ENCODE data around the gene ARHGEF2.

The ARHGEF2 gene

DNA sequence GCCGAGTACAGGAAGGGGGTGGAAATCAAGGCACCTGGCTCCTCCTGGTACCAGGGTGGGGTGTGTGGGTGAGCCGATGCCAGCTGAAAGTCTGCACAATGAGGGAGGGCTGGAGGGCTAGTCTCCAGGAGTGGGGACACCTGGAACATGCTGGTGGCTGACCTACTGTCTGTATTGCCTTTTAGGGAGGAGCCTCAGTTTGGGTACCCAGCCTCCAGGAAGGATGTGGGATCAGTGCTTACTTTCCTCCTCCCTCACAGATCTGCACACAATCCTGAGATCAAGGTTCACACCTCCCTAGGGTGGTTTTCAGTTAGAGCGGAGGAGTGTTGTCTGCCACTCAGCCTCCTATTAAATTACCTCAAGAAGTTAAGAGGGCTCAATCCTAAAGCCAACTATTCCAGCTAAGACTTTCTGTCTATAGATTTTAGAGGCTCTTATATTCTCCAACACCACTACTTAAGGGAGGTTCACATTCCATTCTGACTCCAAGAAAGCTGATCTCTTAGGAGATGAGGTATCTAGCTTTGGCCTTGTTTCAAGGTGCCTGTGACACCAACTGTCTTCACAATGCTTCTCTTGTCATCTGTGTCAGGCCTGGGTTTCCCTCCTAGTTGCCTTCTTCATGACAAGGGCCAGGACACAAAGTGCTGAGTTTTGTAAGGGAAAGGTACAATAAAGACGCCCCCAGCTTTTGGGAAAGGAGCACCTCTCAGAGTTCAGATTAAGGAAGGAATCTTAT, 26.7 kb upstream of the ARHGEF2 start:
- no peak overlapping the region for H3K9ac ChIP-seq (ENCODE audit: low read depth, low read length, poor library complexity)
- WGBS, 2 donors (ENCODE audit: extremely low coverage in 2 of 2, insufficient read length in 2 of 2, insufficient replicate concordance in 1 of 2), result no CpG with 5 or more reads among the region's 4 CpGs

DNA sequence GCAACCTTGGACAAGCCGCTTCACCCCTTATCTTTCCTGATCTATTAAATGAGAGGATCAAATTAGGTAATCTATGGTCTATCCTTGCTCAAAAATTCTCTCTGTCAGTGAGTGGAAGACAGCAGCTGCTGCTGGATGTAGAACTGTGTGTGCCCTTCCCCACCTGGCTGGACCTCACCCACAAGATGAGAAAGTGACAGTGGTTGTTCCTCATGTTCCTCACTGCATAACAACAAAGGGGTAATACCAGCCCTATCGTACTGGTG, 25.5 kb upstream of the ARHGEF2 start:
- Histone ChIP-seq H4K91ac (ENCODE audit: low read depth, low read length, poor library complexity) (no peak overlapping the region), H3K9ac (ENCODE audit: low read depth, low read length, poor library complexity) (no peak overlapping the region), H2AK5ac (ENCODE audit: low read depth, low read length) (peak overlapping the region; percentile 91), H3K23ac (ENCODE audit: low read depth, low read length, poor library complexity) (no peak overlapping the region), H3K4me3 (ENCODE audit: low read length in 2 of 2) (no peak overlapping the region), H3K18ac (ENCODE audit: low read length) (no peak overlapping the region), H4K8ac (ENCODE audit: low read depth, low read length) (no peak overlapping the region), H3K79me1 (ENCODE audit: low read depth, low read length) (no peaks in the 10 kb centered on the region), H2BK12ac (ENCODE audit: low read length) (no peak overlapping the region), H3K27me3 (ENCODE audit: control insufficient read depth in 3 of 3, insufficient read depth in 3 of 3, low read depth in 1 of 3, low read length in 3 of 3) (no peaks in the 10 kb centered on the region), H3K4me1 (ENCODE audit: control insufficient read depth in 2 of 2, insufficient read depth in 1 of 2, low read depth in 1 of 2, low read length in 2 of 2) (peaks cover under 1 to 19% of the 10 kb centered on the region in 2 donors), H3K9me3 (replicated peaks in 1 of 2; ENCODE audit: control insufficient read depth in 2 of 2, insufficient read depth in 1 of 2, low read depth in 1 of 2, low read length in 2 of 2) (no peaks in the 10 kb centered on the region), H3K36me3 (replicated peaks in 1 of 2; ENCODE audit: control insufficient read depth in 2 of 2, insufficient read depth in 2 of 2, low read length in 2 of 2) (peaks cover 2 to 16% of the 10 kb centered on the region in 2 donors), H2BK120ac (ENCODE audit: low read depth, low read length) (no peak overlapping the region), H3K14ac (ENCODE audit: low read length) (no peak overlapping the region), H2AFZ (ENCODE audit: low read length) (no peak overlapping the region), H2BK15ac (ENCODE audit: low read length) (peak overlapping the region; percentile 54), H3K4me2 (ENCODE audit: insufficient read depth, low read length, poor library complexity, severe bottlenecking) (no peak overlapping the region), H2BK5ac (ENCODE audit: low read length) (no peak overlapping the region), H3K27ac (replicated peaks; ENCODE audit: low read length) (no peak overlapping the region), H3K4ac (ENCODE audit: low read length) (no peak overlapping the region)
- no CpG with 5 or more reads among the region's 2 CpGs for WGBS, 2 donors (ENCODE audit: extremely low coverage in 2 of 2, insufficient read length in 2 of 2, insufficient replicate concordance in 1 of 2)
- DNase-seq (ENCODE audit: low spot score), result no peak

More for the DNA sequence above, 26.7 kb upstream of the ARHGEF2 start:
- H4K91ac ChIP-seq (ENCODE audit: low read depth, low read length, poor library complexity), result no peak overlapping the region
- H3K36me3 ChIP-seq (replicated peaks in 1 of 2; ENCODE audit: control insufficient read depth in 2 of 2, insufficient read depth in 2 of 2, low read length in 2 of 2), result peaks cover 3 to 28% of the 10 kb centered on the region in 2 donors
- no peak overlapping the region for H2BK12ac ChIP-seq (ENCODE audit: low read length)
- no peak overlapping the region for H2AK5ac ChIP-seq (ENCODE audit: low read depth, low read length)
- H3K79me1 ChIP-seq (ENCODE audit: low read depth, low read length), result no peaks in the 10 kb centered on the region
- no peak overlapping the region for H2AFZ ChIP-seq (ENCODE audit: low read length)
- H2BK15ac ChIP-seq (ENCODE audit: low read length), result no peak overlapping the region
- no peaks in the 10 kb centered on the region for H3K27me3 ChIP-seq (ENCODE audit: control insufficient read depth in 3 of 3, insufficient read depth in 3 of 3, low read depth in 1 of 3, low read length in 3 of 3)
- no peak overlapping the region for H3K4me3 ChIP-seq (ENCODE audit: low read length in 2 of 2)
- H3K9me3 ChIP-seq (replicated peaks in 1 of 2; ENCODE audit: control insufficient read depth in 2 of 2, insufficient read depth in 1 of 2, low read depth in 1 of 2, low read length in 2 of 2), result no peaks in the 10 kb centered on the region
- no peak overlapping the region for H3K23ac ChIP-seq (ENCODE audit: low read depth, low read length, poor library complexity)
- no peak overlapping the region for H3K14ac ChIP-seq (ENCODE audit: low read length)
- no peak overlapping the region for H3K4ac ChIP-seq (ENCODE audit: low read length)
- H3K18ac ChIP-seq (ENCODE audit: low read length), result peak overlapping the region; percentile 22
- peaks cover 8 to 26% of the 10 kb centered on the region in 2 donors for H3K4me1 ChIP-seq (ENCODE audit: control insufficient read depth in 2 of 2, insufficient read depth in 1 of 2, low read depth in 1 of 2, low read length in 2 of 2)
- H3K27ac ChIP-seq (replicated peaks; ENCODE audit: low read length), result no peak overlapping the region
- no peak overlapping the region for H3K4me2 ChIP-seq (ENCODE audit: insufficient read depth, low read length, poor library complexity, severe bottlenecking)
- no peak for DNase-seq (ENCODE audit: low spot score)
- no peak overlapping the region for H2BK5ac ChIP-seq (ENCODE audit: low read length)
- H2BK120ac ChIP-seq (ENCODE audit: low read depth, low read length), result no peak overlapping the region
- H4K8ac ChIP-seq (ENCODE audit: low read depth, low read length), result no peak overlapping the region

DNA sequence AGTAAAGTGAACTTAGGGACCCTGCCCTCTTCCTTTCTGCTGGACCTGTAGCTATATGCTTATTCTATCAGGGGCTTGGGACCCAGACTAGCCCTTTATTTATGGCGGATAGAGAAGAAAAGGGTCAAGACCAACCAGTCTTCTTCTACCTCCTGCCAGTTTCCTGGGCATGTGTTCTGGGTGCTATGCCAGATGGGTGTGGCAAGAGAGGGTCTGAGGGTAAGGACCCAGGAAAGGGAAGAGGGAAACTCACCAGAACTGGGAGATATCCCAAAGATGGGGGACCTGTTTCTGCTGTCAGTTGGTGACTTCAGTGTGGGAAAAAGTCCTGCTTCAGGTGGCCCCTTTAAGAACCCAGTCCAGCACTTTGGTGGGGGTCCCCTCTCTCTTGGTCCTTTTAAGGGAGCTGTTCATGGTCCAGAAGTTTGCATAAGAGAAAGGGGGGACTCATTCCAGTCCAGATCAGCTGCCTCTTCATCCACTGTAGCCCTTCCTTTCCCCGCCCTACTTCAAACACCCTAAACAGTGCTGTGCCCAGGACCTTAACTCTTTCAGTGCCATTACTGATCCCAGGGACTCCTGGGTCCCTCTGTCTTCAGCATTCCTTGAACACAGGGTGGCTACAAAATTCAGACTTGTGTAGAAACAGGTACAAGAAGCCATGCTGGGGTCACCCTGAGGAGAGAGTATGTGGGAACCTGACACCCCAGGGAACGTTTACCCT, 24.0 kb upstream of the ARHGEF2 start:
- Histone ChIP-seq H3K4me1 (ENCODE audit: control insufficient read depth in 2 of 2, insufficient read depth in 1 of 2, low read depth in 1 of 2, low read length in 2 of 2) (peaks cover 0 to 13% of the 10 kb centered on the region in 2 donors), H4K91ac (ENCODE audit: low read depth, low read length, poor library complexity) (no peak overlapping the region), H4K8ac (ENCODE audit: low read depth, low read length) (no peak overlapping the region), H3K23ac (ENCODE audit: low read depth, low read length, poor library complexity) (no peak overlapping the region), H3K36me3 (replicated peaks in 1 of 2; ENCODE audit: control insufficient read depth in 2 of 2, insufficient read depth in 2 of 2, low read length in 2 of 2) (peaks cover 0 to 8% of the 10 kb centered on the region in 2 donors), H2BK12ac (ENCODE audit: low read length) (no peak overlapping the region), H3K79me1 (ENCODE audit: low read depth, low read length) (peaks cover 1% of the 10 kb centered on the region), H3K18ac (ENCODE audit: low read length) (peak overlapping the region; percentile 15), H3K9ac (ENCODE audit: low read depth, low read length, poor library complexity) (no peak overlapping the region), H2BK5ac (ENCODE audit: low read length) (no peak overlapping the region), H3K4me2 (ENCODE audit: insufficient read depth, low read length, poor library complexity, severe bottlenecking) (no peak overlapping the region), H2BK120ac (ENCODE audit: low read depth, low read length) (no peak overlapping the region), H2BK15ac (ENCODE audit: low read length) (no peak overlapping the region), H3K9me3 (replicated peaks in 1 of 2; ENCODE audit: control insufficient read depth in 2 of 2, insufficient read depth in 1 of 2, low read depth in 1 of 2, low read length in 2 of 2) (no peaks in the 10 kb centered on the region), H3K14ac (ENCODE audit: low read length) (no peak overlapping the region), H3K27me3 (ENCODE audit: control insufficient read depth in 3 of 3, insufficient read depth in 3 of 3, low read depth in 1 of 3, low read length in 3 of 3) (no peaks in the 10 kb centered on the region), H2AK5ac (ENCODE audit: low read depth, low read length) (peak overlapping the region; percentile 21), H2AFZ (ENCODE audit: low read length) (no peak overlapping the region), H3K4me3 (ENCODE audit: low read length in 2 of 2) (no peak overlapping the region), H3K4ac (ENCODE audit: low read length) (no peak overlapping the region), H3K27ac (replicated peaks; ENCODE audit: low read length) (no peak overlapping the region)
- no CpG with 5 or more reads among the region's 3 CpGs for WGBS, 2 donors (ENCODE audit: extremely low coverage in 2 of 2, insufficient read length in 2 of 2, insufficient replicate concordance in 1 of 2)
- DNase-seq (ENCODE audit: low spot score), result no peak

DNA sequence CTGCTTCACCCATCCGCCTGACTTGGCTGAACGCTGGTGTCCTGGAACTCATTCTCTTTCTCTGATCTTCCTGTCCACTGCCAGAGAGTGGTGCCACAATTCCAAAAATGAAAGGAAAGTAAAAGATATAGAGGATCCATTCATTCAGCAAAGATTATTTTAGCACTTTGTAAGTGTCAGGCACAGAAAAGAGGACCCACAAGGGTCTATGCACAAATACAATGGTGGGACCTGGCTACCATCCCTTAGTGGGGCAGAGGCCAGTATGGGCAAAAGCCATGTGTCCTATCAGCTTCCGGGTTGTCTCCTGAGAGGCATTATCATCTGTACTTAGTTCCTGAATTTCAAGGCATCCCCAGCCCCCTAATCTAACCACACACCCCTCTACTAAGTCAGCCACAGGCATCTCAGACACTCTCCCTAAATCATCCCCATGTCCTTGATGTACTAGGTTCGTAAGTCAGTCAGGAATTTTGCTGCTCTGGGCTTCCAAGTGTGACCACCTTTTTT, 23.4 kb upstream of the ARHGEF2 start:
- Histone ChIP-seq H3K18ac (ENCODE audit: low read length) (no peak overlapping the region), H3K14ac (ENCODE audit: low read length) (no peak overlapping the region), H4K91ac (ENCODE audit: low read depth, low read length, poor library complexity) (no peak overlapping the region), H3K23ac (ENCODE audit: low read depth, low read length, poor library complexity) (no peak overlapping the region), H2BK5ac (ENCODE audit: low read length) (no peak overlapping the region), H3K27me3 (ENCODE audit: control insufficient read depth in 3 of 3, insufficient read depth in 3 of 3, low read depth in 1 of 3, low read length in 3 of 3) (no peaks in the 10 kb centered on the region), H3K36me3 (replicated peaks in 1 of 2; ENCODE audit: control insufficient read depth in 2 of 2, insufficient read depth in 2 of 2, low read length in 2 of 2) (peaks cover 0 to 2% of the 10 kb centered on the region in 2 donors), H2BK15ac (ENCODE audit: low read length) (no peak overlapping the region), H3K79me1 (ENCODE audit: low read depth, low read length) (peaks cover 1% of the 10 kb centered on the region), H3K9ac (ENCODE audit: low read depth, low read length, poor library complexity) (no peak overlapping the region), H4K8ac (ENCODE audit: low read depth, low read length) (no peak overlapping the region), H3K27ac (replicated peaks; ENCODE audit: low read length) (no peak overlapping the region), H3K4me1 (ENCODE audit: control insufficient read depth in 2 of 2, insufficient read depth in 1 of 2, low read depth in 1 of 2, low read length in 2 of 2) (peaks cover 0 to 9% of the 10 kb centered on the region in 2 donors), H3K4me3 (ENCODE audit: low read length in 2 of 2) (no peak overlapping the region), H2BK12ac (ENCODE audit: low read length) (no peak overlapping the region), H2AFZ (ENCODE audit: low read length) (peak overlapping the region; percentile 12), H2BK120ac (ENCODE audit: low read depth, low read length) (peak overlapping the region; percentile 72), H3K4me2 (ENCODE audit: insufficient read depth, low read length, poor library complexity, severe bottlenecking) (no peak overlapping the region), H3K9me3 (replicated peaks in 1 of 2; ENCODE audit: control insufficient read depth in 2 of 2, insufficient read depth in 1 of 2, low read depth in 1 of 2, low read length in 2 of 2) (no peaks in the 10 kb centered on the region), H3K4ac (ENCODE audit: low read length) (no peak overlapping the region), H2AK5ac (ENCODE audit: low read depth, low read length) (no peak overlapping the region)
- no CpG with 5 or more reads among the region's 4 CpGs for WGBS, 2 donors (ENCODE audit: extremely low coverage in 2 of 2, insufficient read length in 2 of 2, insufficient replicate concordance in 1 of 2)
- no peak for DNase-seq (ENCODE audit: low spot score)
